Neural progenitor cell (in vitro differentiated cells): Measurements from ENCODE around the gene GSG1L. TPM values are rescaled to one million over a fixed set of nuclear protein-coding genes. Genes with fewer than 3 reads are reported as not detected.

Experiments used
- DNase-seq: peaks from one replicate; pipeline ENCODE4 v3.0.0-alpha.2; 2016; ENCODE audit warnings: low spot score
- H2AFZ ChIP-seq: fragments of 200-600 bp; sonication (generic); replicated peaks from 2 replicates; pipeline ENCODE4 v1.6.1; 2016; ENCODE audit warnings: antibody characterized with exemption
- H3F3A ChIP-seq: fragments of 200-600 bp; sonication (generic); 2 replicates; pipeline ENCODE4 v1.6.1; 2016; ENCODE audit warnings: antibody characterized with exemption, low read depth
- H3K27ac ChIP-seq: fragments of 200-600 bp; sonication (generic); 2 replicates; pipeline ENCODE4 v1.5.1; 2016; ENCODE audit warnings: mild to moderate bottlenecking
- H3K27me3 ChIP-seq: fragments of 200-600 bp; sonication (generic); 2 replicates; pipeline ENCODE4 v1.6.1; 2016; ENCODE audit warnings: mild to moderate bottlenecking, moderate library complexity
- H3K36me3 ChIP-seq: fragments of 200-600 bp; sonication (generic); 2 replicates; pipeline ENCODE4 v1.5.1; 2016
- H3K4me1 ChIP-seq: fragments of 200-600 bp; sonication (generic); 2 replicates; pipeline ENCODE4 v1.6.1; 2016; ENCODE audit warnings: mixed run types
- H3K4me2 ChIP-seq: fragments of 200-600 bp; sonication (generic); 2 replicates; pipeline ENCODE4 v1.6.1; 2016
- H3K4me3 ChIP-seq: fragments of 200-600 bp; sonication (generic); 2 replicates; pipeline ENCODE4 v1.5.1; 2016
- H3K79me2 ChIP-seq: fragments of 200-600 bp; sonication (generic); 2 replicates; pipeline ENCODE4 v1.6.1; 2016; ENCODE audit warnings: low read depth
- H3K9ac ChIP-seq: fragments of 200-600 bp; sonication (generic); 2 replicates; pipeline ENCODE4 v1.6.1; 2016
- H3K9me3 ChIP-seq: fragments of 200-600 bp; sonication (generic); 2 replicates; pipeline ENCODE4 v1.5.1; 2016; ENCODE audit warnings: low read depth
- H4K20me1 ChIP-seq: fragments of 200-600 bp; sonication (generic); 2 replicates; pipeline ENCODE4 v1.6.1; 2016; ENCODE audit warnings: low read depth
- H3K27ac Mint-ChIP-seq: 3 replicates; pipeline ENCODE4 v1.8.0; 2021; ENCODE audit warnings: mixed read lengths
- H3K27me3 Mint-ChIP-seq: 2 replicates; pipeline ENCODE4 v1.8.0; 2022; ENCODE audit warnings: low read depth, mild to moderate bottlenecking, inconsistent platforms, moderate library complexity, mixed read lengths; ENCODE audit not compliant: insufficient read depth
- H3K36me3 Mint-ChIP-seq: 3 replicates; pipeline ENCODE4 v1.8.0; 2021; ENCODE audit warnings: mixed read lengths
- H3K4me1 Mint-ChIP-seq: 3 replicates; pipeline ENCODE4 v1.8.0; 2021; ENCODE audit warnings: mixed read lengths
- H3K4me3 Mint-ChIP-seq: 3 replicates; pipeline ENCODE4 v1.8.0; 2021; ENCODE audit warnings: mild to moderate bottlenecking, moderate library complexity, mixed read lengths
- H3K9me3 Mint-ChIP-seq: 3 replicates; pipeline ENCODE4 v1.8.0; 2020; ENCODE audit warnings: mixed read lengths
- EZH2 ChIP-seq: fragments of 200-600 bp; sonication (generic); IDR thresholded peaks from 2 replicates; pipeline ENCODE4 v1.6.1; 2017; ENCODE audit warnings: antibody characterized with exemption, mild to moderate bottlenecking, moderate library complexity
- EZH2phosphoT487 ChIP-seq: fragments of 200-600 bp; sonication (generic); IDR thresholded peaks from 2 replicates; pipeline ENCODE4 v1.6.1; 2017; ENCODE audit warnings: antibody characterized with exemption
- total RNA-seq: library from RNA; depleted of rRNA; stranded (reverse); fragments of >200 nt; gene quantifications from 2 replicates; pipeline ENCODE4 v1.2.3, GENCODE V29; 2015; ENCODE audit warnings: low replicate concordance
- TF ChIP-seq, protein P1 (sequence below): fragments of 200-600 bp; sonication (generic); IDR thresholded peaks from 2 replicates; pipeline ENCODE4 v1.5.1; 2017; ENCODE audit warnings: antibody characterized with exemption, mild to moderate bottlenecking

The GSG1L gene
- total RNA-seq, 1 donor from 2014 or later: not detected

DNA sequence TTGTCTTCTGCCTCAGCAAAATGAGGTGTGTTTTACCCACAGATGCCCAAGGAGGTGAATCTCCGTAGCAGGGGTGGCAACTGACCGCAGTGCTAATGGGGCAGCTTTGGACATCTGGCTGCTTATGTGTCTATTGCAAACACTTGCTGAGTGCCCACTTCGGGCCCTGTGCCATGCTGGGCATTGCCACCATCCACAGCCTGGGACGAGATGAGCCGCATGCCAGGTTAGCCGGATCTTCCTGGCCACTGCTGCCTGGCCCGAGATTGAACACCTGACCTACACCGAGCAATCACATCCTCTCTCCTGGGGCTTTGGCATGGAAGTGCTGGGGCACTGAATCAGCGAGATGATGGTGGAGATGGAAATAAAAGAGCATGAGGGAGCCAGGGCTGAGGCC, 238.7 kb downstream of the GSG1L start:
- no peak for DNase-seq
- Histone ChIP-seq H4K20me1 (no peaks in the 10 kb centered on the region), H3K79me2 (no peaks in the 10 kb centered on the region), H3K36me3 (no peaks in the 10 kb centered on the region), H2AFZ (no peak overlapping the region), H3K27ac (no peak overlapping the region), H3K4me2 (no peak overlapping the region), H3K4me1 (no peaks in the 10 kb centered on the region), H3F3A (no peaks in the 10 kb centered on the region), H3K27me3 (no peaks in the 10 kb centered on the region), H3K9ac (no peak overlapping the region), H3K4me3 (no peak overlapping the region), H3K9me3 (no peaks in the 10 kb centered on the region)
- H3K27ac Mint-ChIP-seq: no peak overlapping the region
- no peak for TF ChIP-seq EZH2phosphoT487
- no peak for TF ChIP-seq EZH2
- TF ChIP-seq, protein P1, sequence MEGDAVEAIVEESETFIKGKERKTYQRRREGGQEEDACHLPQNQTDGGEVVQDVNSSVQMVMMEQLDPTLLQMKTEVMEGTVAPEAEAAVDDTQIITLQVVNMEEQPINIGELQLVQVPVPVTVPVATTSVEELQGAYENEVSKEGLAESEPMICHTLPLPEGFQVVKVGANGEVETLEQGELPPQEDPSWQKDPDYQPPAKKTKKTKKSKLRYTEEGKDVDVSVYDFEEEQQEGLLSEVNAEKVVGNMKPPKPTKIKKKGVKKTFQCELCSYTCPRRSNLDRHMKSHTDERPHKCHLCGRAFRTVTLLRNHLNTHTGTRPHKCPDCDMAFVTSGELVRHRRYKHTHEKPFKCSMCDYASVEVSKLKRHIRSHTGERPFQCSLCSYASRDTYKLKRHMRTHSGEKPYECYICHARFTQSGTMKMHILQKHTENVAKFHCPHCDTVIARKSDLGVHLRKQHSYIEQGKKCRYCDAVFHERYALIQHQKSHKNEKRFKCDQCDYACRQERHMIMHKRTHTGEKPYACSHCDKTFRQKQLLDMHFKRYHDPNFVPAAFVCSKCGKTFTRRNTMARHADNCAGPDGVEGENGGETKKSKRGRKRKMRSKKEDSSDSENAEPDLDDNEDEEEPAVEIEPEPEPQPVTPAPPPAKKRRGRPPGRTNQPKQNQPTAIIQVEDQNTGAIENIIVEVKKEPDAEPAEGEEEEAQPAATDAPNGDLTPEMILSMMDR: no peak
- H3K27me3 Mint-ChIP-seq: peaks cover 12% of the 10 kb centered on the region
- H3K4me3 Mint-ChIP-seq: no peak overlapping the region
- H3K9me3 Mint-ChIP-seq: no peaks in the 10 kb centered on the region
- H3K36me3 Mint-ChIP-seq: no peaks in the 10 kb centered on the region
- H3K4me1 Mint-ChIP-seq: no peaks in the 10 kb centered on the region

DNA sequence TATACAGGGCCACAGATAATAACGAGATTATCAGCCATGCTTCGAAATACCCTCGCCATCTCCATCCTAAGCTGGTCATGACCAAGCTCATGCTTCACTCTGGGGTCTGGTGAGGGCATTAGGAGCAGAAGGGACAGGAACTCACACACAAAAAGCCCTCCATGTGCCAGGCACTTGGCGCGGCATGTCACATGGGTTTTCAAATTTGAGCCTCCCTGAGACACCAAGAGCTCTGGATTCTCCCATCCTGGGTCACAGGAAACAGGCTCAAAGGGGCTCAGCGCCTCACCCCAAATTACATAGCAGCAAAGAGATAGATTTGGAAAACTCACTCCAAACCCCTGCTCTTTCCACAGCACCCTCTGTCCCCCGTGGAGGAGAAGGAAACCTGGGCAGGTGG, 239.5 kb downstream of the GSG1L start:
- Mint-ChIP-seq H3K27me3 (peaks cover 12% of the 10 kb centered on the region), H3K4me1 (no peaks in the 10 kb centered on the region), H3K4me3 (no peak overlapping the region), H3K9me3 (no peaks in the 10 kb centered on the region), H3K36me3 (no peaks in the 10 kb centered on the region), H3K27ac (no peak overlapping the region)
- Histone ChIP-seq H3K4me2 (no peak overlapping the region), H3K9ac (no peak overlapping the region), H3K79me2 (no peaks in the 10 kb centered on the region), H4K20me1 (no peaks in the 10 kb centered on the region), H3K27ac (no peak overlapping the region), H3K36me3 (no peaks in the 10 kb centered on the region), H3K27me3 (no peaks in the 10 kb centered on the region), H2AFZ (no peak overlapping the region), H3K4me3 (no peak overlapping the region), H3F3A (no peaks in the 10 kb centered on the region), H3K9me3 (no peaks in the 10 kb centered on the region), H3K4me1 (no peaks in the 10 kb centered on the region)
- DNase-seq: no peak
- TF ChIP-seq EZH2phosphoT487 (no peak), EZH2 (no peak)
- TF ChIP-seq, protein P1: no peak

DNA sequence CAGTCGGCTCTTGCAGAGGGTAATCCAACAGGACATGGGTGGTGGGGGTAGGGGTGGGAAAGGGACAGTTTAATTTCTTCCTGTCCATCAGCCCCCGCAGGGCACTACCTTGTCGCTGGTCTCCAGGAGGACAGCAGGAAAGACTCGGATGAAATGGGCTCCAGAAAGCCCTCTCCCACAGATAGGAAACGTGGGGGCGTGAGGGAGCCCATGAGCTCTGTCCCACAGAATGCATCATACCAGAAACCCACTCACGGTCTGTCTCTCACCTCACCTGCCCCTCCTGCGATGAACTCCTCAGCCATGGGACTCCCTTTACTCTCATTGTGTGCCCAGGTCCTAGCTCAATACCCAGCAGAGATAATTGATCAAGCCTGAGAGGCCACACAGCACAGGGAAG, 240.1 kb downstream of the GSG1L start:
- Histone ChIP-seq H3F3A (no peaks in the 10 kb centered on the region), H3K4me2 (no peak overlapping the region), H4K20me1 (no peaks in the 10 kb centered on the region), H3K9ac (no peak overlapping the region), H3K4me1 (no peaks in the 10 kb centered on the region), H2AFZ (no peak overlapping the region), H3K27ac (no peak overlapping the region), H3K36me3 (no peaks in the 10 kb centered on the region), H3K4me3 (no peak overlapping the region), H3K9me3 (no peaks in the 10 kb centered on the region), H3K79me2 (no peaks in the 10 kb centered on the region), H3K27me3 (no peaks in the 10 kb centered on the region)
- H3K9me3 Mint-ChIP-seq: no peaks in the 10 kb centered on the region
- no peak overlapping the region for H3K4me3 Mint-ChIP-seq
- no peaks in the 10 kb centered on the region for H3K36me3 Mint-ChIP-seq
- H3K27ac Mint-ChIP-seq: no peak overlapping the region
- DNase-seq: no peak
- no peaks in the 10 kb centered on the region for H3K4me1 Mint-ChIP-seq
- TF ChIP-seq EZH2phosphoT487 (no peak), EZH2 (no peak)
- TF ChIP-seq, protein P1: no peak
- peaks cover 7% of the 10 kb centered on the region for H3K27me3 Mint-ChIP-seq
